ENCODE results near the gene OR56A4.

- TF ChIP-seq, protein P1, sequence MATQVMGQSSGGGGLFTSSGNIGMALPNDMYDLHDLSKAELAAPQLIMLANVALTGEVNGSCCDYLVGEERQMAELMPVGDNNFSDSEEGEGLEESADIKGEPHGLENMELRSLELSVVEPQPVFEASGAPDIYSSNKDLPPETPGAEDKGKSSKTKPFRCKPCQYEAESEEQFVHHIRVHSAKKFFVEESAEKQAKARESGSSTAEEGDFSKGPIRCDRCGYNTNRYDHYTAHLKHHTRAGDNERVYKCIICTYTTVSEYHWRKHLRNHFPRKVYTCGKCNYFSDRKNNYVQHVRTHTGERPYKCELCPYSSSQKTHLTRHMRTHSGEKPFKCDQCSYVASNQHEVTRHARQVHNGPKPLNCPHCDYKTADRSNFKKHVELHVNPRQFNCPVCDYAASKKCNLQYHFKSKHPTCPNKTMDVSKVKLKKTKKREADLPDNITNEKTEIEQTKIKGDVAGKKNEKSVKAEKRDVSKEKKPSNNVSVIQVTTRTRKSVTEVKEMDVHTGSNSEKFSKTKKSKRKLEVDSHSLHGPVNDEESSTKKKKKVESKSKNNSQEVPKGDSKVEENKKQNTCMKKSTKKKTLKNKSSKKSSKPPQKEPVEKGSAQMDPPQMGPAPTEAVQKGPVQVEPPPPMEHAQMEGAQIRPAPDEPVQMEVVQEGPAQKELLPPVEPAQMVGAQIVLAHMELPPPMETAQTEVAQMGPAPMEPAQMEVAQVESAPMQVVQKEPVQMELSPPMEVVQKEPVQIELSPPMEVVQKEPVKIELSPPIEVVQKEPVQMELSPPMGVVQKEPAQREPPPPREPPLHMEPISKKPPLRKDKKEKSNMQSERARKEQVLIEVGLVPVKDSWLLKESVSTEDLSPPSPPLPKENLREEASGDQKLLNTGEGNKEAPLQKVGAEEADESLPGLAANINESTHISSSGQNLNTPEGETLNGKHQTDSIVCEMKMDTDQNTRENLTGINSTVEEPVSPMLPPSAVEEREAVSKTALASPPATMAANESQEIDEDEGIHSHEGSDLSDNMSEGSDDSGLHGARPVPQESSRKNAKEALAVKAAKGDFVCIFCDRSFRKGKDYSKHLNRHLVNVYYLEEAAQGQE (IDR thresholded peaks at IDR 0.05; ENCODE audit: insufficient read depth in 1 of 2, low read depth in 2 of 2, low read length in 2 of 2) = no peak
- no peak for TF ChIP-seq SIN3A (IDR thresholded peaks at IDR 0.05; ENCODE audit: borderline replicate concordance, insufficient read depth, low read length)
- no peak for TF ChIP-seq TAF1 (IDR thresholded peaks at IDR 0.05; ENCODE audit: borderline replicate concordance, insufficient read depth, low read length)
These were observed at the start of gene OR56A4 for GRCh38 chr11:6006846-6007245.
